ENCODE data around the gene TERF2IP.

The TERF2IP gene

DNA sequence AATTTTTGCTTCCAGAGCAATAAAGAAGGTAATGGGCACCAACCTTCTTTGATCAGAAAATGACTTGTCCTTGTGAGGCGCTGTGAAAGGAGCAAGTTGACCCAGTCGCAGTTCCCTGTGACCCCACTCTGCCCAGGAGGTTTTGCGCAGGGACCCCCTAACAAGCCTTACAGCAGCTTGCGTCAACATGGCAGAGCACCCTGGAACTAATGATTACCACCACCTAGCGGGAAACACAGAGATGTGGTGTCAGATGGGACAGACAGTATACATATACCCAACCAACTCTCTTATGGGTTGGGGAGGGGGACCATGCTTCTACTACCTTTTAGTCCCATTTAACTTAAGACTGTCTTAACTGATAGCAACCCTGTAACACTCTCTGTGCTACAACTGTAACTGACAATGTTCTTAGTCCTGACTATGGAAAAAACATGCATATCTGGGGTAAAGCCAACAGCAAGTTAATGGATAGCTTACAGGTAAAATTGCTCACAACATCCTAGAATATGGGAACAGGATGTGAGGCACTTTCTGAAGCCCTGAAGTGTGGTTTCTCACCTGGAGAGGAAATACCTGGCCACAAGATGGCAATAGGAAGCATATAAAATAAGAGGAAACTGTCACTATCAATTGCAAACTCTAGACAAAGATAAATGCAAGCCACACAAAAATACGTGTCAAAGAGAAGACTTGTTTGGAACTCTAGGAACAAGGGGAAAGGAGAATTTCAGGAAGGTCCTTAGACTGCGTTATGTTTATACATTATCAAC is 3.1 kb upstream of the TERF2IP start:
- no peak for DNase-seq

DNA sequence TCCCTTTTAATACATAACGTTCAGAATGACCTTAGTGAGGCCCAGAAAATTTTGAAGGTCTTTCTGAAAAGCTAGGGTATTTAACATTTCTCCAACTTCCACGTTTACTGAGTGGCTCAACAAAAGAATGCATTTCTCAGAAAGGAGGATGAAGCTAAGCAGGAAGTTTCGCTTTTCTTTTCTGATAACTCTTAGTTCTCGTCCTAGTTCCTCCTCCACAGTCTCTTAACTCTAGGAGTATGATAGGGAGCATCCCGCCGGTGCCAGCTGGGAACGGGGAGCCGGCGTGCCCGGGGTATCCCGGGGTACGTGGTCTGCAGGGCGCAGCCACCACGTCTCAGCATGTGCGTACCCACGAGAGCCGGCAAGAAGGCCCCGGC is 471 bp upstream of the TERF2IP start:
- no peak for DNase-seq

DNA sequence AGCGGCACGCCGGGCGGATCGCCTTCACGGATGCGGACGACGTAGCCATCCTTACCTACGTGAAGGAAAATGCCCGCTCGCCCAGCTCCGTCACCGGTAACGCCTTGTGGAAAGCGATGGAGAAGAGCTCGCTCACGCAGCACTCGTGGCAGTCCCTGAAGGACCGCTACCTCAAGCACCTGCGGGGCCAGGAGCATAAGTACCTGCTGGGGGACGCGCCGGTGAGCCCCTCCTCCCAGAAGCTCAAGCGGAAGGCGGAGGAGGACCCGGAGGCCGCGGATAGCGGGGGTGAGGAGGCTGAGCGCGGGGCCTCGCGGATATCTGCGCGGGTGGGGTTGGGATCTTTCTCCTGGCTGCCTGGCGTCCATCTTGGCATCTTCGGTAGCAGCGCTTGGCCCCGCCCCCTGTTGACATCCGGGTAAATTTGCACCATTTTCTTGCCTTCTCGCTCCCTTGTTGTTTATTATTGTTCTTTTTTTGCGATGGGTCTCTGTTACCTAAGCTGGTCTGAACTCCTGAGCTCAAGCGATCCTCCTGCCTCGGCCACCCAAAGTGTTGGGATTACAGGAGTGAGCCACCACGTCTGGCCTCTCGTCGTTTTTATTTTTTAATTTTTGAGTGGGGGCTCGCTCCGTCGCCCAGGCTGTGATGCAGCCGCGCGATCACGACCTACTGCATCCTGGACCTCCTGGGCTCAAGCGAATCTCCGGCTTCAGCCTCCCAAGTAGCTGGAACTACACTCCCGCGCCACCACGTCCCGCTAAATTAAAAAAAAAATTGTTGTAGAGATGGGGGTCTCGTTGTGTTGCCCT is 898 bp downstream of the TERF2IP start:
- peak; percentile 86 for DNase-seq

GRCh38 chr16:75653922-75654321 is 6.3 kb downstream of the TERF2IP start:
- no peak for DNase-seq

DNA sequence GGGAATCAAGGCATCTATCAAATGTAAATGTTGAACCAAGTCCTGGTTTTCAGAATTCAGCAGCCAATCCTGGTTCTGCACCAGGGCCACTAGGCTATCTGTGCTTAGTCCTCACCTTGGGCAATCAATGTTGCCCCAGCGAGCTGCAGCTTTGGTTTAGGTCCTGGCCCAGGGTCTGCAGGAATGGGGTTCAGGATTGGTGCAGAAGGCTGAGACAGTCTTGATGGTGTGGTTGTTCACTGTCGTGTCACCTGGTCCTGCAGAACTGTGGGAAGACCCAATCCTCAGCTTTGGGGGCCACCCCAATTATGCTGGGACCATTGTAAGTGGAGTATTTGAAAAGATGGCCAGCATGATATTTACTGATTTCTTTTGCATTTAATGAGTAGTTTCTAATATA is 10.6 kb downstream of the TERF2IP start:
- DNase-seq = no peak

DNA sequence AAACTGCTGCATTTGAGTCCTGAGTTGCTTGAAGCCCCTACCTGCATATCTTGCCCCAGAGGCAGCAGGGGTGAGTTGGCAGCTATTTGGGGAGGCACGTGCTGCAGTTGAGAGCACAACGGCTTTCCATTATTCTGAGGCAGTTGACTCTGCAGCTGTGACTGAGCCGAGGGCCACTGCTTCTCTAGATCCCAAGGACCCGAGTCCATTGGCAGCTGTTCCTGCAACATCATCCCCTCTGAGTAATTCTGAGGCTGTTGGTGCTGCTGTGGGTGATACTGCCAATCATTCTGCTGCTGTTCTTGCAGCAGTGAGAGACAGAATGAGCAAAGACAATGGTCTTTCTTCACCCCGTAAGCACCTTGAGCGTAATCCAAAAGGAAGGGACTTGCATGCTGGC is 12.7 kb downstream of the TERF2IP start:
- peak; percentile 50 for DNase-seq

DNA sequence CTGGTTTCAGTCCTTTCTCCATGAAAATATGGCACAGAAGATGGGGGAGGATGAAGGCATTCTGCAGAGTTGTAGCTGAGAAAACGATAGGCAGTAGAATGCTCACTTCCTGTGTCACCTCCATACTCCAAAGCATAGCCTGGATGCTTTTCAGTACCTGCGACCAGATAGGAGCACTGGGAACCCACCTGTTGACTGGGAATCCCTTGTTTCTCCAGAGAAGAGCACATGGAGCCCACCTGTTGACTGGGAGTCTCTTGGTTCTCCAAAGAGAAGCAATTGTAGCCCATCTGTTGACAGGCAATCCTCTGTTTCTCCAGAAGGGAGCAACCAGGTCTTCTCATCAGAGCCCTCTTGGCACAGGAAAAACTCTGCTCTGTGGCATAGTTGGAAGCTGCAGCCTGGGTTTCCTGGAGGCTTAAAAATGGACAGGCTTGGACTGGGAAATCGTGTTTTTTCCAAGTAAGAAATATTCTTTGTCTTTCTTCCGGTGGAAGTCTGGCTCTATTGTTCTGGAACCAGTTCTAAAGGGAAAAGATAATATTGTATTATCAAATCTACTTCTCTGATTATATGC is 13.2 kb downstream of the TERF2IP start:
- peak; percentile 18 for DNase-seq

DNA sequence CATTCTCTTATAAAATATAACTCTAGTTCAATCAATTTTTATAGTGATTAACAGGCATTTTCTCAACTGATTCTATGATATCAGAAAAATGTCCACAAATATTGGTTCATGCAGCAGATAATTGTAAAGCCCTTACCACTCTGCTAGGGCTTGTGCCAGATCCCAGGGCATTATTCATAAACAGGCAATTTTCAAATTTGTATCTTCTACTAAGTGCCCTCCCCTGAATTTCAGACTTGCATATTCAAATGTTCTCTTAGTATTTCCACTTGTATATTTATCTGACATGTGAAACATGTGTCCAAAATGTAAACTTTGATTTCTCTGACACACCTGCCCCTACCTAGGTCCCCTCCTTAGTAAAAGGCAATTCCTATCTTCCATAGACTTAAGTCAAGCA is 19.9 kb downstream of the TERF2IP start:
- no peak for DNase-seq

DNA sequence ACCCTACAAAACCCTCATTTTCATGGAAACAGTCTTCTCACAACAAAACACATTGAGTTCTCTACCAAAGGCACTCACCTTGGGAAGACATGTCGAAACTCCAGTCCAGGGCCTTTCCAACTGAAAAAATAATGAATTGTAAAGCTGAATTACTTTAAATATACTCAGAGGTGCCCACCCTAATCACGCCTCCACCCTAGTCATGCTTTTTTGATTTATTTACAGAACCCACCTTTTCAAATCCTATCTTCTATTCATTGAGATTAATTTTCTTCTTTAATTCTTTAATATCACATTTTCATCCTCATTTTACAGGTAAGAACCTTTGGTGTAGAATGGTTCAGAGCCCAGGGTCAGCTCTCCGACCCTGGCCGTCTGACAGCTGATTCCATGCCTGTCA is 29.3 kb downstream of the TERF2IP start, which contains the start of gene CPHXL2:
TSS of gene CPHXL2 (minus strand) at position 101 of the 400 bp plus-strand sequence. CDS start at position 91, 10 bp downstream.
- DNase-seq = no peak

GRCh38 chr16:75679366-75679765 is 31.8 kb downstream of the TERF2IP start:
- no peak for DNase-seq

DNA sequence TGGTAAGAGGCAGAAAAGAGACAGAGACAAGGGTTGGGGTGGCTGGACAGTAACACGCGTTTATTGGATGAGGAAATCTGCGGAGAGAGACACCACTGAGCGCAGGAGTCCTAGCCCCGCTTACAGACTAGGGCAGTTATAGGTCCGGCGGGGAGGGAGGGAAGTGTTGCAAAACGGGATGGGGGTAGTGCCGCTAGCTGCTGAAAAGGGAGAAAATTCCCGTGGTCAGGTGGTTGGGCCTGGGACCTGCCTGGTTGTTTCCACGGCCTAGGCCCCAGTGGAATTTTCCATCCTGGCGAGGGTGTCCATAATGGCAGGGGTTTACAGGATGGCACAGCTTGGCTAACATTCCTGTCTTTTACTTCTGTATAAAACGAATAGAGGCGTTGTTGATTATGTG is 34.7 kb downstream of the TERF2IP start:
- no peak for DNase-seq

DNA sequence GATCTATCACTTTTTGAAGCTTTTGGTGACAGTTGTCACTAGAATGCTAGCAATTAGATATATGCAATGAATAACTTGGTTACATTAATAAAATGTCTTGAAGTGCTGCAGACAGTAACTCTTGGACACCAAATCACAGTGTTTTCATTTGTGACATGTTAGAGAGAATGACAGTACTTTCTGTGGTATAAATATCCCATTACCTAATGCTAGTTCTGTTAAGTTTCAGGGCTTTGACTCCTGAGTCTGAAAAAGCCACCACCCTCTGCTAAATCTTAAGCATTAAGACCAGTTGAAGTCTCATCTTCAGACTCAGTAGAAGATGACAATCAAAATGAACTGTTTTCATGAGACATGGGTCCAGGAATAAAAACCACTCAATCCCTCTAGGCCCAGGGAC is 39.8 kb downstream of the TERF2IP start:
- DNase-seq = no peak

DNA sequence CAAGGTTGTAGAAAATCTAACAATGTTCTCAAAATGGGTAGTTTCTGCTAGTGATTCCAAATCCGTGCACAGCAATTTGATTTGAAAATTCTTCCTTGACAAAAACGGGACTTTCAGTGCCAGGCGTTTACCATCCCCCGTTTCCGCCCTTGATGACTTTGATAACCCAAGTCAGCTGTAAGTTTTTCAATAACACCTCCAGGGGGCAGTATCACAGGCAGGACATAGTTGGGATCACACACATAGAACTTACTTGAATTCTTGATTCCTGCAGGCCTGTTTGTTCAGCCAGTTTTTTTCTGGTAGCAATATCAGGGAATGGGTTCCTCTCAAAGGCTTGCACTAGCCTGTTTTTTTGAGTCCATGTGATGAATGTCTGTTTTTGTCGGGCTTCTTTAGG is 48.1 kb downstream of the TERF2IP start:
- no peak for DNase-seq

DNA sequence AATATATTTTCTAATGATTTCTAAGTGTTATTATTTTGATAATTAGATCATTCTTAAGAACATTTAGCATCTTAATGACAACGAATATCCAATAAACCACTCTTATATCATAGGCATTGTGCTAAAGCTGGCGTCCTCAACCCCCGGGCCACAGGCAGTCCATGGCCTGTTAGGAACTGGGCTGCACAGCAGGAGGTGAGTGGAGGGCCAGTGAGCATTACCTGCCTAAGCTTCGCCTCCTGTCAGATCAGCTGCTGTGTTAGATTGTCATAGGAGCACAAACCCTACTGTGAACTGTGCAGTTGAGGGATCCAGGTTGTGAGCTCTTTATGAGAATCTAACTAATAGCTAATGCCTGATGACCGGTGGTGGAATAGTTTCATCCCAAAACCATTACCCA is 50.0 kb downstream of the TERF2IP start:
- DNase-seq = no peak

- no peak for DNase-seq
Measured at GRCh38 chr16:75701361-75701760, 53.8 kb downstream of the TERF2IP start, which contains the start of gene DUXB. Gene DUXB, minus strand, starts transcription at chr16:75701461. Its CDS starts 43 bp downstream, at chr16:75701418.

GRCh38 chr16:75702242-75702641 is 54.7 kb downstream of the TERF2IP start:
- no peak for DNase-seq

GRCh38 chr16:75703306-75703705 is 55.7 kb downstream of the TERF2IP start:
- DNase-seq = no peak
